HG03521 (cell line): ENCODE results near the gene EPHB4.
A peak's percentile ranks its signal among the peaks of the same experiment; 100 is the strongest.
"Not testable (repeated sequence)": the region's sequence is repeated elsewhere in the genome, so short reads cannot be mapped to it uniquely, and the experiment has no call there.

ENCODE experiments used
- ATAC-seq: cut with Tn5 transposase; IDR thresholded peaks from one replicate; pipeline ENCODE4 v1.9.1; 2021; ENCODE audit warnings: mild to moderate bottlenecking, moderate library complexity; ENCODE audit not compliant: unreplicated experiment

Gene EPHB4

GRCh38 chr7:100822236-100823139 lies 4.8 kb downstream of the EPHB4 start:
- ATAC-seq: no peak

- ATAC-seq: no peak
These were observed 7.7 kb downstream of the EPHB4 start for GRCh38 chr7:100819586-100819985.

- ATAC-seq: no peak
These were observed 8.5 kb downstream of the EPHB4 start for GRCh38 chr7:100818825-100819224.

GRCh38 chr7:100818366-100818765 lies 9.0 kb downstream of the EPHB4 start:
- ATAC-seq: no peak

GRCh38 chr7:100817097-100817496 lies 10.2 kb downstream of the EPHB4 start:
- ATAC-seq: no peak

- ATAC-seq: not testable (repeated sequence)
These were observed 10.8 kb downstream of the EPHB4 start for GRCh38 chr7:100816515-100816914.

GRCh38 chr7:100812729-100813128 lies 14.6 kb downstream of the EPHB4 start:
- ATAC-seq: no peak

- no peak for ATAC-seq
These were observed 15.8 kb downstream of the EPHB4 start for GRCh38 chr7:100811480-100811879.

- ATAC-seq: no peak
These were observed 18.9 kb downstream of the EPHB4 start for GRCh38 chr7:100808354-100808875.

GRCh38 chr7:100806883-100807282 lies 20.4 kb downstream of the EPHB4 start:
- not testable (repeated sequence) for ATAC-seq

- ATAC-seq: no peak
These were observed 21.0 kb downstream of the EPHB4 start for GRCh38 chr7:100806276-100806675.

- no peak for ATAC-seq
These were observed 22.5 kb downstream of the EPHB4 start for GRCh38 chr7:100804681-100805431.

GRCh38 chr7:100803398-100804161 lies 23.7 kb downstream of the EPHB4 start:
- peak; percentile 86 for ATAC-seq

- no peak for ATAC-seq
These were observed 24.4 kb downstream of the EPHB4 start for GRCh38 chr7:100802951-100803350.

- ATAC-seq: no peak
These were observed 25.3 kb downstream of the EPHB4 start for GRCh38 chr7:100801833-100802568.

- ATAC-seq: no peak
These were observed 28.1 kb downstream of the EPHB4 start for GRCh38 chr7:100799037-100799896.

- no peak for ATAC-seq
These were observed 32.6 kb downstream of the EPHB4 start for GRCh38 chr7:100794741-100795140.

- no peak for ATAC-seq
These were observed 33.3 kb downstream of the EPHB4 start for GRCh38 chr7:100793806-100794660.
